Activated T-cell treated with anti-CD3 and anti-CD28 coated beads, Interleukin-2, amount 50 U/mL, for 1 hour (primary cell): ENCODE data around the gene PCBP1.
"Not testable (repeated sequence)": the region's sequence is repeated elsewhere in the genome, so short reads cannot be mapped to it uniquely, and the experiment has no call there.

ENCODE experiments used
- DNase-seq: peaks from one replicate; pipeline ENCODE4 v3.0.0-alpha.2; 2020

Gene PCBP1

DNA sequence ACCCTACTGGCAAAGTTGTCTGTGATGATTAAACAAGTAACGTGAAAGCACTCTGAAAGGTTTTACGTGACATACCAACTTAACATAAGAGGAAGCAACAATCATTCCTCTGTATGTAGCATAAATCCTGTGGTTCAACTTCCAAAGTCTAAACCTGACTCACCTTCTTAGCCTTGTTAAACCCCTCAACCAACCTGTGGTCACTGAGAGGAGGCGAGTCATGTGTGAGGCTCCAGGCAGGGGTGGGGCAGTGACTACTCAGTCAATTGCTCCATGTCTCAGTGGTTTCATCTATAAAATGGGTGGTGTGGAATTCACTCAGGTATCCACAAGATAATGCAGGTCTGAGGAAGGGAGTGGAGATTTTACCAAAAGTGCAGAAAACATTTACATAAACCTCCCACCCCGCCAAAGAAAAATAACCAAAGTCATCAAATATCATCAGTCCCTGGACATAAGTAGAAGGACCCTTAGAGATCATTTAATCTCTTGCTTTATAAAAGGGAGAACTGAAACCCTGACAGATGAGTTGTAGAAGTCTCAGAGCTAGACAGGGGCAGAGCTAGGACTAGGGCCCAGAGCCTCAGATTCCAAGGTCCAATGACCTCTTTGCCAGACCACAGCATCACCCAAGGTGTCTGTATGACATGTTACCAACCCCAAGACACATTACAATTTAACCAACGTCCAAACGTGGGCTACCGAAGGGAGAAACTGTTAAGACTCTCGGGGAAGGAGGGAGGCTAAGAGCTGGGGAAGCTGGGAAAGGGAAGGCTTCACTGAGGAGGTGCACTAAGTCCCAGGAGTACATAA lies 3.7 kb upstream of the PCBP1 start:
- peak; percentile 35 for DNase-seq

DNA sequence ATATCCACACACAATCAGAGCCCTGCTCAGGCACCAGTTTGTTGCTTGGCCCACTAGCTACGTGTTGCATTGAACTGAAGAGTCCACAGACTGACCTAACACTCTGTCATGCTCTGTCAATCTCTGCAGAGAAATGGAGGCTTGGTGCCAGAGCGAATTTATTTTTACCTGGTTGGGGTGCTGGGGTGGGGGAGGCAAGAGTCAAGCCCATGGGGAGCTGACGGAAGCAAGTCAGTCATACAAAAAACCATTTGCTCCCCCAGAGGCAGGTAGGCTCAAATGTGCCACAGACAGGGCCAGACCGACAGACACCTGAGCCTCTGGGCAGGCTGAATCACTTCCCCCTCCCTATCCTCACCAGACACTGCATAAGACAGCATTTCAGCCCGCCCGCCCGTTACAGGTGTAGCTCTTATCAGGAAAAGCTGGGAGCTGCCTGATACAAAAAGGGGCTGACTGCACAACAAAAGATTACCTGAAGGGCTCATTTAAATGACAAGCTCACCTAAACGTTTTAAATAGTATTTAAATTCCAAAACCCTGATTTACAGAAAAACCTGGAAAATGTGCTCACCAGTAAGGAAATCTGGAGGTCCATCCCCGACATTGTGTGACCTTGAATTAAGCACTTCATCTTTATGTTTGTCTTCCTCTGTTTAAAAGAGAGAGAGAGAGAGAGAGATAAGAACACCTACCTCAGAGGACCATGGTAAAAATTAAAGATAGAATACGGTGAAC lies 2.1 kb upstream of the PCBP1 start:
- peak; percentile 76 for DNase-seq

DNA sequence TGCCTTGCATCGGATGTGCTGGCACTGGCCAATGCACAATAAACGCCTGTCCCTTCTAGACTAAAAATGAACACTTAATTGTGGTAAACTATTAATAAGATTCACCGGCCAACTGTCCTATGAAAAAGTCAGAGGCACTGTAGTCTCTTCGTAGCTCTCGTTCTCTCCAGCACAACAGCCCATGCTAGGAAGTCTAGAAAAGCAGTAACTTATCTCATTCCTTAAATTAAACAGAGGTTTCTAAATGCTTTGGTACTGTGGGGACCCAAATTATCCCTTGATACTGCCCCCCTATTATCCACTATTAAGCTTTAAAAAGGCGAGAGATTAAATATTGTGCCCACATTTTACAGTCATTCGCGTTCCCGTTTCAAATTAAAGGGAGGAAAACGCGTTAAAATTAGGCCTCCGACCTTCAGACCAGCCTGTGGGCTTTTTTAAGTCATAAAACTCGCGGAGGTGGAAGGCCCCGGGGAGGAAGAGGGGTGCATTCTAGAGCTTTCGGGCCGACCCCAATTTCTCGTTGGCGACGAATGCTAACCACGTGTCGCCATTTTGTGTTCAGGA lies 1.5 kb upstream of the PCBP1 start:
- DNase-seq = peak; percentile 29

DNA sequence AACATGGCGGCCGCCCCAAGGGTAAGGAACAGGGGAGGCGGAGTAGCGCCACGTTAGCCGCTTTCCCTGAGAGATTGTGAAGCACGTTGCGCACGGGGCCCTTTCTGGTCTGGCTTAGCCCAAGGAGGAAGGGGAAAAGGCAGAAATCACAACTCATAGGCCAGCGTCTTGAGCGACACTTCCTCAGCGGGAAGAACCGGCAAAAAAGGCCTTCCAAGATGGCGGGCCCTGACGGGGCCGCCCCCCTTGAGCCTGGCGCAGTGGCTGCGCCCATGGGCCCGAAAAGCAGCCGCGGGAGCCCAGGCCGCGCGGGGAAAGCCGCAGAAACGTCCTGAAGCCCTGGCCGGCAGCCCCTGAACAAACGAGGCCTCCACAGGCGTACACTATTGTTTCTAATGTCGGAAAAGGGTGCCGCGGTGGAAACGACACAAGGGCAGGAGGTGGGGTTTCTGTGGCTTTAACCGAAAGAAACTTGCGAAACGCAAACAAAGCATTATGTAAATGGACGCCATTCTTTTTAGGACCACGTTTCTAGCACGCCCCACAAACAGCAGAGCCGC lies 919 bp upstream of the PCBP1 start:
- peak; percentile 86 for DNase-seq

DNA sequence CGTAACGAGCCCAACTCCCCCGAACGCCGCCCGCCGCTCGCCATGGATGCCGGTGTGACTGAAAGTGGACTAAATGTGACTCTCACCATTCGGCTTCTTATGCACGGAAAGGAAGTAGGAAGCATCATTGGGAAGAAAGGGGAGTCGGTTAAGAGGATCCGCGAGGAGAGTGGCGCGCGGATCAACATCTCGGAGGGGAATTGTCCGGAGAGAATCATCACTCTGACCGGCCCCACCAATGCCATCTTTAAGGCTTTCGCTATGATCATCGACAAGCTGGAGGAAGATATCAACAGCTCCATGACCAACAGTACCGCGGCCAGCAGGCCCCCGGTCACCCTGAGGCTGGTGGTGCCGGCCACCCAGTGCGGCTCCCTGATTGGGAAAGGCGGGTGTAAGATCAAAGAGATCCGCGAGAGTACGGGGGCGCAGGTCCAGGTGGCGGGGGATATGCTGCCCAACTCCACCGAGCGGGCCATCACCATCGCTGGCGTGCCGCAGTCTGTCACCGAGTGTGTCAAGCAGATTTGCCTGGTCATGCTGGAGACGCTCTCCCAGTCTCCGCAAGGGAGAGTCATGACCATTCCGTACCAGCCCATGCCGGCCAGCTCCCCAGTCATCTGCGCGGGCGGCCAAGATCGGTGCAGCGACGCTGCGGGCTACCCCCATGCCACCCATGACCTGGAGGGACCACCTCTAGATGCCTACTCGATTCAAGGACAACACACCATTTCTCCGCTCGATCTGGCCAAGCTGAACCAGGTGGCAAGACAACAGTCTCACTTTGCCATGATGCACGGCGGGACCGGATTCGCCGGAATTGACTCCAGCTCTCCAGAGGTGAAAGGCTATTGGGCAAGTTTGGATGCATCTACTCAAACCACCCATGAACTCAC lies 673 bp downstream of the PCBP1 start:
- peak; percentile 57 for DNase-seq

DNA sequence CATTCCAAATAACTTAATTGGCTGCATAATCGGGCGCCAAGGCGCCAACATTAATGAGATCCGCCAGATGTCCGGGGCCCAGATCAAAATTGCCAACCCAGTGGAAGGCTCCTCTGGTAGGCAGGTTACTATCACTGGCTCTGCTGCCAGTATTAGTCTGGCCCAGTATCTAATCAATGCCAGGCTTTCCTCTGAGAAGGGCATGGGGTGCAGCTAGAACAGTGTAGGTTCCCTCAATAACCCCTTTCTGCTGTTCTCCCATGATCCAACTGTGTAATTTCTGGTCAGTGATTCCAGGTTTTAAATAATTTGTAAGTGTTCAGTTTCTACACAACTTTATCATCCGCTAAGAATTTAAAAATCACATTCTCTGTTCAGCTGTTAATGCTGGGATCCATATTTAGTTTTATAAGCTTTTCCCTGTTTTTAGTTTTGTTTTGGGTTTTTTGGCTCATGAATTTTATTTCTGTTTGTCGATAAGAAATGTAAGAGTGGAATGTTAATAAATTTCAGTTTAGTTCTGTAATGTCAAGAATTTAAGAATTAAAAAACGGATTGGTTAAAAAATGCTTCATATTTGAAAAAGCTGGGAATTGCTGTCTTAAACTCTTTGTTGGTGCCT lies 1.4 kb downstream of the PCBP1 start:
- no peak for DNase-seq

DNA sequence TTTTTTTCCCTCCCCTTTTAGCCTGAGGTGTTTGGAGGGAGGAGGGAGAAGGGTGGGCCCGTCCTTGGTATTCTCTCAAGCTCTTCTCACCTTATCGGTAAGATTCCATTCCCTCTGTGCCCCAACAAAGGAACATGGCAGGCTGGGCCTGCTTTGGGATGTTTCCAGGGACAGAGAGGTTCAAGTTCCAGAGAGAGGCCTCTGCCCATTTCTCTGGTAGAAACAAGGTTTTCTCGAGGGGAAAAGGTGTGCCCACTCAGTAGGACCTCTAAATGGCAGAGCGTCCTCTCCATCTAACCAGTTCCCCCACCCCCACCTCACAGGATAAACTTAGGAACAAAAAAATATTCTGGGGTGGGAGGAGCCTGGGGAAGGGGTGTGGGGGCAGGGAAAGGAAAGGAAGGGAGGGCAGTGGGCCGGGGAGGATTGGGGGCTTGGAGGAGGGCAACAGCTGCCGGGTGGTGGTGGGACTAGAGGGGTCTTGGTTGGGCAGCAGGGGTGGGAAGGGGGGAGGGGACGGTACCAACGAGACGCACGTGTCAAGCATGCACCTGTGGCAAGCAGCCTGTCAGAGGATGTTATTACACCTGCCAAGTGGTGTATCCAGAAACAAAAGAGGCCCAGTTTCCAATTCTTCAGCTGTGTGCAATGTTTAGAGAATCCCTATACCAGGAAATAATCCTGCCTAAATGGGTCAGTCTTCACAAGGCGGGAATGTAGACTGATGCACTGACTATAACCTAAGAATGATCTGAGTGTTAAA lies 2.1 kb downstream of the PCBP1 start:
- peak; percentile 29 for DNase-seq

DNA sequence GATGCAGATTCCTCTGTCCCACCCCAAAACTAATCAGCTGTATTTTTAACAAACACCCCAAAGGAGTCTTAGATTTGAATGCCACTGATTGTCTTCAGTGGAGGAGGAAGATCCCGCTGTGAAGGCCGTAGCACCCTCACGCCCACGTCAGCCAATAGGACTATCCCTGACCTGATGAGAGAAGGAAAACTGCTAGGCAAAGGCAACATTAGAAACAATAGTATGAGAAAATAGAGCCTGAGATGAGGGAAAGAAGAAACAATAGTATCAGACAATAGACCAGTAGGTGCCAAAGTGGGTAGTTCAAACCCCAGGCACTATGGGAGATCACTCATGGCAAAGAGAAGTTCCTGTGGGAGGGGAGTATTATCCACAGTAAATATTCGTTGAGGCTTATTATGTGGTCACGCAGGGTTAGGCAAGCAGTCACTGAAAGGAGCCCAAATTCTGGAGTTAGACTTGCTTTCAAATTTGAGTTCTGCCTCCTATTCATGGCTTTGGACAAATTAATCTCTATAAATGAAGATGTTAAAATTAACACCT lies 2.8 kb downstream of the PCBP1 start:
- DNase-seq = no peak

DNA sequence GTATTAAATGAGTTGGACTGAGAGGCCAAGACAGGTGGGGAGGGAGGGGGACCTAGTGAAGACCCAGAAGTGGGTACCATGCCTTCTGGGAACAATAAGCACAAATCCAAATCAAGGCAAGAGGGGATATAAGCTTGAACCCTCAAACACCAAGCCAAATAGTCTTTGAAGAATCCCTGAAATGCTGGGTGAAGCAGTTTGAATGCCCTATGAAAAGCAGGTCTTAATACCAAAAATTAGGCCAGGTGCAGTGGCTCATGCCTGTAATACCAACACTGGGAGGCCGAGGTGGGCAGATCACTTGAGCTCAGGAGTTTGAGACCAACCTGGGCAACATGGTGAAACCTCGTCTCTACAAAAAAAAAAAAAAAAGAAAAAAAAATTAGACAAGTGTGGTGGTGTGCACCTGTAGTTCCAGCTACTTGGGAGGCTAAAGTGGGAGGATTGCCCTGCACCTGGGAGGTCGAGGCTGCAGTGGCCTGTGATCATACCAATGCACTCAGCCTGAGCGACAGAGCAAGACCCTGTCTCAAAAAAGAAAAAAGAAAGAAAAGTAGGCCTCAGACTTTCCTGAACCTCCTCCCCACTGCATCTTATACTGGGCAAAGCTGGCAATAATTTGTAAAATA lies 3.5 kb downstream of the PCBP1 start:
- no peak for DNase-seq

DNA sequence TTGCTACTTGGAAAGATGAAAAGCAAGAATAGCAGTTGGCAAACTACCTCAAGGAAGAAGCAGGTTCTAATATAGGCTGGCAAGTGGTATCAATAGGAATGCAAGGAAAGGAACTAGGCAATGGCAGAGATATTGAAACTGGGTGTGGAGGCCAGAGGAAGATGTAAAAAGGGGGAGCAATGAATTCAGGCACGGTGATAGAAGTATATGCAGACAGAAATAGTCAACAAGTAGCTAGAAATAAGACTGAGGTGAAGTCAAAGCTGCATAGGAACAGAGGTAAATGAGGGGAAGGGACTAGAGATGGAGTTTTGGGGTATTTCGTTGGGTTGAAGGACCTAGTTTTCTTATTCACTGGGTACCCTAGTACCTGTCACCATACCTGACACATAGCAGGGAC lies 4.1 kb downstream of the PCBP1 start:
- DNase-seq = no peak

DNA sequence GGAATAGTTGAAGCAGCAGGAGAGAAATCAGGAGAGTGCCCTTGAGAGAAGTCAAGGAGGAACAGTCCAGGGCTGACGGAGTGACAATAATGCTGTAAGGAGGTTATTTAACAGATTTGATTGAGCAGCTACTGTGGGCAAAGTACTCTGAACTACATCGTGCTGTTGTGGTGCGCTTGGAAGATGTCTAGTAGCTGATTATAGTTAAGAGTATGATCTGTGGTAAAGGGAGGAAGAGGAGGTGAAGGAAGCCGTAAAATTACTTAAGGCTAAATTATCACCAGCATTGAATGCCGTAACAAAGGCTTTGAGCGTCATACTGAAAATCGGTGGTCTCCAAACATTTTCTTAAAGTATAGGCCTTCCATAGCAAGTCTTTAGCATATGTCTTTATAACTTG lies 4.5 kb downstream of the PCBP1 start:
- DNase-seq = no peak

DNA sequence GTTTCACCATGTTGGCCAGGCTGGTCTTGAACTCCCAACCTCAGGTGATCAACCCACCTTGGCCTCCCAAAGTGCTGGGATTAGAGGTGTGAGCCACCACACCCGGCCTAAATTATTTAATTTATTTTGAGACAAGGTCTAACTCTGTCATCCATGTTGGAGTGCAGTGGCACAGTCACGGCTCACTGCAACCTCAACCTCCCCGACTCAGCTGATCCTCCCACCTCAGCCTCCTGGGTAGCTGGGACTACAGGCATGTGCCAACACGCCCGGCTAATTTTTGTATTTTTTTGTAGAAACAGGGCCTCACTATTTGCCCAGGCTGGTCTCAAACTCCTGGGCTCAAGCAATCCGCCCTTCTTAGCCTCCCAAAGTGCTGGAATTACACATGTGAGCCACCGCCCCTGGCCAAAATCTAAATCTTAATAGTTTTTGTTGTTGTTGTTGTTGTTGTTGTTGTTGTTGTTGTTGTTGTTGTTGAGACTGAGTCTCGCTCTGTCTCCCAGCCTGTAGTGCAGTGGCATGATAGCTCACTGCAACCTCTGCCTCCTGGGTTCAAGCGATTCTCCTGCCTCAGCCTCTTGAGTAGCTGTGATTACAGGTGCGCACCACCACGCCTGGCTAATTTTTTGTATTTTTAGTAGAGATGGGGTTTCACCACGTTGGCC lies 5.4 kb downstream of the PCBP1 start:
- not testable (repeated sequence) for DNase-seq

DNA sequence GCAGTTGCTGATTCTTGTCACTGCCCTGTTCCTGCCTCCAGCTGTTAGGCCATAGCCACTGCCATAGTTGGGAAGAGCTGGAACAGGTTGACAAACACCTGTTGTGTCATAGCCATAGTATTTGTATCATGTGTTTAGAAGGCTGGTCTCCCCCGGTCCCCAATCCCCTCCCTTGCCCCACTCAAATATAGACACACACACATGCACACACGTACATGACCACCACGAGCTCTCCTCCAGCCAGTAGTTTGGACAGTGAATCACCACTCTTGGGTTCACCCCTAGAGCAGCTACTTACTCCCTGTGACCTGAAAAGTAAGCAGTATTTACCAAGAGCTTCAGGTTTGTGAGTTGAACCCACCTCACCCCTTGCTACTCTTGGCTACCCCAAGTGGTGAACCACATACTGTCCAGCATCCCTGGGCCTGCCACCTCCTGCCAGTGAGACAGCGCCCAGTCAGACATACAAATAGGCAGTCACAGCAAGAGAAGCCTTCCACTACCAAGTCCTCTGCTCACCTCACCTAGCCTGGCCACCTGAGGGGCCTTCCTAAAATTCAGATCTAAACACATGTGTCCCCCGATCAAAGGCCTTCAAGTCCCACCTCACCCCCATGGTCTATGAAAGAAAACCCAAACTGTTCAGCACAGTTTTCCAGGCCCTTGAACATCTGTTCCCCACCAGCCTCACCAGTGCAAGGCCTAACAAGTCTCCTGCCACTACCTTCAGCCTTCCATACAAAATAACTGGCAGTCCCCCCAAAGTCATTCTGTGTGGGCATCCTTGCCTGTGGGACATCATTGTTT lies 7.1 kb downstream of the PCBP1 start:
- peak; percentile 28 for DNase-seq

DNA sequence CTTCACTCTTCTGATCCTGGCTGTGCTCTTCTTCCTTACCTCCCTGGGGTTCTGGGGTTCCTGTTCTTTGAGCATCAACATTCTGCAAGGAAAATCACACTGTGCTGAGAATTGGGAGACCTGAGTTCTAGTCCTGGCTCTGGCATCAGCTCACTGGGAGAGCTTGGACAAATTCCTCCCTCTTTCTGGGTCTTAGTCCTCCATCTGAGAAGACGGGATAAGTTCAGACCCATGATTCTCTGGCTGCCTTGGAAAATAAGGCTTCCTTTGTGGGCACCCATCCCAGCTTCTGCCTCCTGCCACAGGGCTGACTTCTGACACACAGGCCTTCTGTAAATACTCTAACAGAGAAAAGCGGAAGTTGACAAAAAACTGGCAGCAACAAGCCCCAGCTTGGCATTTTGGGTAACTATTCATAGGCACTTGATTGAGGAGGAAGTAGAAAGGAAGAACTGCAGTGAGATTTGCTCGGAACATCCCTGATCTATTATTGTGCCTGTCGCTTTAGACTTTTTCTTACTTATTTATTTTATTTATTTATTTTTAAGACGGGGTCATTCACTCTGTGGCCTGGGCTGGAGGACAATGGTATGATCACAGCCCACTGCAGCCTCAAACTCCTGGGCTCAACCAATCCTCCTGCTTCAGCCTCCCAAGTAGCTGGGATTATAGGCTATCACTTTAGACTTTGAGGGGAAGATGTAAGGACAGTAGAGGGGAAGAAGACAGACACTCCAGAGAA lies 7.9 kb downstream of the PCBP1 start:
- peak; percentile 44 for DNase-seq

DNA sequence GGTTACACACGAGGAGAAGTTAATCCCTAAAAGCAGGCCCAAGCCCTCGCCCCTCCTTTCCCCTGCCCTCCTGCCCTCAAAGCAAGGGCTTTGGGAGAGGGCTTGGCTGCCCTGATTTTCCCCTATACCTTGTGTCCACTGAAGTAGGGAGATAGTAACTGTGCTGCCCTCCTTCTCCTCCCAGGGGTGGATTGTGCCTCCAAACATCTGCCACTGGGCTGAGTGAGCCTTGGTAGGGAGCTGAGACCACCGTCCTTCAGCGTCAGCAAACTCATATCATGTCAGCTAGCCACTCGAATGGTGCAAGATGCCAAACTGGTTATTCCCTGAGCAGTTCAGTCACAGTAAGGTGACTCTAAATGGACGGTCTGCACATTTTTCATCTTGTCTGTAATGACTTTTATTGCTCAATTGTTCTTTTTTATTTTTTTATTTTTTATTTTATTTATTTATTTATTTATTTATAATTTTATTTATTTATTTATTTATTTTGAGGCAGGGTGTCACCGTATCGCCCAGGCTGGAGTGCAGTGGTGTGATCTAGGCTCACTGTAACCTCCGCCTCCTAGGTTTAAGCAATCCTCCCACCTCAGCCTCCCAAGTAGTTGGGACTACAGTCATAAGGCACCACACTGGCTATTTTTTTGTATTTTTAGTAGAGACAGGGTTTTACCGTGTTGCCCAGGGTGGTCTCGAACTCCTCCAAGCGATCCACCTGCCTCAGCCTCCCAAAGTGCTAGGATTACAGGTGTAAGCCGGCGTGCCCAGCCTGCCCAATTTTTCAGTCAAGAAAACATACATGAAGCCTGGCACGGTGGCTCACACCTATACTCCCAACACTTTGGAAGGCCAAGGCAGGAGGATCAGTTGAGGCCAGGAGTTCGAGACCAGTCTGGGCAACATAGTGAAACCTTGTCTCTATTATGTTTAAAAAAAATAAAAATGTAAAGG lies 8.7 kb downstream of the PCBP1 start:
- DNase-seq = no peak

DNA sequence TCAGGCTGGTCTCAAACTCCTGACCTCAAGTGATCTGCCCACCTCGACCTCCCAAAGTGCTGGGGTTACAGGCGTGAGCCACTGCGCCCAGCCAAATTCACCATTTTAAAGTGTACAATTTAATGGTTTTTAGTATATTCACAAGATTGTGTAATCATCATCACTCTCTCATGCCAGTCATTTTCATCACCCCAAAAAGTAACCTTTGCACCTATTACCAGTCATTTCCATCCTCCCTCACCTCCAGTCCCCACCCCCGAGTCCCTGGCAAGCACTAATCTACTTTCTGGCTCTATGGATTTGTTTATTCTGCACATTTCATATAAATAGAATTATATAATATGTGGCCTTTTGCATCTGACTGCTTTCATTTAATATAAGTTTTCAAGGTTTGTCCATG lies 10.8 kb downstream of the PCBP1 start:
- DNase-seq = no peak

DNA sequence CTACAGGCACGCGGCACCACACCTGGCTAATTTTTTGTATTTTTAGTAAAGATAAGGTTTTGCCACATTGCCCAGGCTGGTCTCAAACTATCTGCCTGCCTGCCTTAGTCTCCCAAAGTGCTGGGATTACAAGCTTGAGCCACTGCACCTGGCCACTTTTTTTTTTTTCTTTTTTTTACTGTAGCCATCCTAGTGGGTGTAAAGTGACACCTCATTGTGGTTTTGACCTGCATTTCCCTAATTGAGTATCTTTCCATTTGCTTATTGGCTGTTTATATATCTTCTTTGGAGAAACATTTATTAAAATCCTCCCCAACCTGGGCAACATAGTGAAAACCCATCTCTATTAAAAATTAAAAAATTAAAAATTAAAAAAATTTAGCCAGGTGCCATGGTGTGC lies 12.0 kb downstream of the PCBP1 start:
- DNase-seq = no peak
